Sigmoid colon (tissue), 7 donors: ENCODE results near the gene DUOXA1. TPM values are rescaled to one million over a fixed set of nuclear protein-coding genes. Genes with fewer than 3 reads are reported as not detected.

Source experiments
- DNase-seq: peaks from one replicate; pipeline ENCODE4 v3.0.0-alpha.2; 2019
- H3K27ac ChIP-seq, 4 donors: fragments of 200-600 bp; sonication (generic); one replicate each; pipeline ENCODE4 v1.5.1; 2016 to 2019; ENCODE audit warnings: mild to moderate bottlenecking in 1 of 4
- H3K27me3 ChIP-seq, 3 donors: fragments of 200-600 bp; sonication (generic); one replicate each; pipeline ENCODE4 v1.5.1; 2019; ENCODE audit warnings: mild to moderate bottlenecking in 1 of 3
- H3K36me3 ChIP-seq, 4 donors: fragments of 200-600 bp; sonication (generic); one replicate each; pipeline ENCODE4 v1.5.1; 2016 to 2019
- H3K4me1 ChIP-seq, 4 donors: fragments of 200-600 bp; sonication (generic); one replicate each; pipeline ENCODE4 v1.5.1; 2017 to 2019
- H3K4me3 ChIP-seq, 4 donors: fragments of 200-600 bp; sonication (generic); one replicate each; pipeline ENCODE4 v1.5.1; 2017 to 2019; ENCODE audit warnings: mild to moderate bottlenecking in 2 of 4, moderate library complexity in 1 of 4
- H3K9me3 ChIP-seq, 4 donors: fragments of 200-600 bp in 3 of 4; sonication (generic) in 3 of 4; one replicate each; pipeline versions ENCODE4 v1.5.1 to v1.6.1; 2013 to 2019
- EP300 ChIP-seq, 4 donors: sonication (generic); formaldehyde crosslinking; IDR thresholded peaks; one replicate each; pipeline ENCODE4 v1.6.1; 2017; ENCODE audit warnings: antibody characterized with exemption in 4 of 4
- POLR2A ChIP-seq, 2 donors: fragments of 450-650 bp; IDR thresholded peaks; one replicate each; pipeline ENCODE4 v1.6.1; 2016; ENCODE audit warnings: antibody characterized with exemption in 2 of 2, mild to moderate bottlenecking in 2 of 2, moderate library complexity in 2 of 2
- POLR2AphosphoS5 ChIP-seq, 4 donors: sonication (generic); formaldehyde crosslinking; IDR thresholded peaks; one replicate each; pipeline ENCODE4 v1.6.1; 2017; ENCODE audit warnings: antibody characterized with exemption in 4 of 4
- WGBS, 2 donors: extraction: QIAGEN DNeasy Blood & Tissue Kit; methylation state at CpG; one replicate each; pipeline ENCODE4 v1.1.7; 2013; 5-methylcytosine and 5-hydroxymethylcytosine counted together
- intact Hi-C: fragments of 100-400 bp; cut with DNase I; formaldehyde crosslinking; loops from one replicate; pipeline ENCODE4 v1.15.1; 2023
- polyA plus RNA-seq, 3 donors: library from polyadenylated mRNA; stranded (reverse); fragments of 200-250 nt; gene quantifications; one replicate each; pipeline ENCODE4 v1.2.3, GENCODE V29; 2013
- total RNA-seq, 4 donors: library from RNA; depleted of rRNA; stranded (reverse); fragments of >200 nt; gene quantifications; one replicate each; pipeline ENCODE4 v1.1.0, GENCODE V29; 2016
- TF ChIP-seq, protein P1 (sequence below), 4 experiments: fragments of 450-650 bp in 3 of 4; fragments of 200-600 bp in 1 of 4; IDR thresholded peaks; one replicate each; pipeline ENCODE4 v1.5.1; 2016 to 2019; ENCODE audit warnings: antibody characterized with exemption in 4 of 4, mild to moderate bottlenecking in 3 of 4, moderate library complexity in 2 of 4
- donor health status: healthy with polysubstance abuse.
- donor health status: Bipolar disorder and iron deficiency.
- donor health status: healthy.

DUOXA1 gene
- total and polyA plus RNA-seq, 7 donors, result 0.36 to 3.1 (median 1.7) TPM; not detected in 2

DNA sequence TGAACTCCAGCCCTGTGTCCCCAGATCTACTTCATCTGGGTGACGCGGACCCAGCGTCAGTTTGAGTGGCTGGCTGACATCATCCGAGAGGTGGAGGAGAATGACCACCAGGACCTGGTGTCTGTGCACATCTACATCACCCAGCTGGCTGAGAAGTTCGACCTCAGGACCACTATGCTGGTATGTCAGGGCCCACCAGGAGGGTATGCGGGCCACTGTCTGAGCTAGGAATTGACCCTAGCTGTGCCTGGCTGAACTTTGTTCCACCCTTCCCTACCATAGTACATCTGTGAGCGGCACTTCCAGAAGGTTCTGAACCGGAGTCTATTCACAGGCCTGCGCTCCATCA, 33.8 kb upstream of the DUOXA1 start:
- intact Hi-C loops, result loop anchor here (2.0 kb wide), 1 partner anchor 237 kb away; no protein-coding TSS in a partner anchor
- WGBS, 2 donors, result 86 to 88% methylated on average over 9 of the region's 9 CpGs
- TF ChIP-seq POLR2A (IDR thresholded peaks at IDR 0.05) (no peak), EP300 (IDR thresholded peaks at IDR 0.05) (no peak), POLR2AphosphoS5 (IDR thresholded peaks at IDR 0.05) (no peak)
- TF ChIP-seq, protein P1, sequence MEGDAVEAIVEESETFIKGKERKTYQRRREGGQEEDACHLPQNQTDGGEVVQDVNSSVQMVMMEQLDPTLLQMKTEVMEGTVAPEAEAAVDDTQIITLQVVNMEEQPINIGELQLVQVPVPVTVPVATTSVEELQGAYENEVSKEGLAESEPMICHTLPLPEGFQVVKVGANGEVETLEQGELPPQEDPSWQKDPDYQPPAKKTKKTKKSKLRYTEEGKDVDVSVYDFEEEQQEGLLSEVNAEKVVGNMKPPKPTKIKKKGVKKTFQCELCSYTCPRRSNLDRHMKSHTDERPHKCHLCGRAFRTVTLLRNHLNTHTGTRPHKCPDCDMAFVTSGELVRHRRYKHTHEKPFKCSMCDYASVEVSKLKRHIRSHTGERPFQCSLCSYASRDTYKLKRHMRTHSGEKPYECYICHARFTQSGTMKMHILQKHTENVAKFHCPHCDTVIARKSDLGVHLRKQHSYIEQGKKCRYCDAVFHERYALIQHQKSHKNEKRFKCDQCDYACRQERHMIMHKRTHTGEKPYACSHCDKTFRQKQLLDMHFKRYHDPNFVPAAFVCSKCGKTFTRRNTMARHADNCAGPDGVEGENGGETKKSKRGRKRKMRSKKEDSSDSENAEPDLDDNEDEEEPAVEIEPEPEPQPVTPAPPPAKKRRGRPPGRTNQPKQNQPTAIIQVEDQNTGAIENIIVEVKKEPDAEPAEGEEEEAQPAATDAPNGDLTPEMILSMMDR (IDR thresholded peaks at IDR 0.05), result no peak
- no peak overlapping the region for H3K4me3 ChIP-seq
- no peaks in the 10 kb centered on the region for H3K27me3 ChIP-seq
- peak overlapping the region in 1 of 4 donors; percentile 2 for H3K27ac ChIP-seq
- DNase-seq, result no peak
- H3K9me3 ChIP-seq, result no peaks in the 10 kb centered on the region
- no peaks in the 10 kb centered on the region for H3K36me3 ChIP-seq
- peaks cover 0 to 31% (median 21%) of the 10 kb centered on the region in 4 donors for H3K4me1 ChIP-seq

GRCh38 chr15:45162771-45163507, 33.3 kb upstream of the DUOXA1 start:
- peak overlapping the region in 1 of 4 donors; percentile 2 for H3K27ac ChIP-seq
- WGBS, 2 donors, result 8 to 18% methylated on average over 7 of the region's 7 CpGs
- no peak for TF ChIP-seq POLR2AphosphoS5 (IDR thresholded peaks at IDR 0.05)
- TF ChIP-seq, protein P1 (IDR thresholded peaks at IDR 0.05), result peak; percentile 82 to 88 (median 86)
- DNase-seq, result peak; percentile 89
- intact Hi-C loops, result loop anchor here (2.0 kb wide), 1 partner anchor 238 kb away; no protein-coding TSS in a partner anchor
- H3K9me3 ChIP-seq, result no peaks in the 10 kb centered on the region
- H3K4me1 ChIP-seq, result peaks cover 0 to 26% (median 21%) of the 10 kb centered on the region in 4 donors
- no peaks in the 10 kb centered on the region for H3K27me3 ChIP-seq
- H3K4me3 ChIP-seq, result no peak overlapping the region
- no peaks in the 10 kb centered on the region for H3K36me3 ChIP-seq

- Histone ChIP-seq H3K27ac (no peak overlapping the region), H3K27me3 (no peaks in the 10 kb centered on the region), H3K9me3 (no peaks in the 10 kb centered on the region), H3K4me3 (no peak overlapping the region), H3K4me1 (peaks cover 0 to 23% (median 17%) of the 10 kb centered on the region in 4 donors), H3K36me3 (no peaks in the 10 kb centered on the region)
- DNase-seq, result no peak
- intact Hi-C loops, result loop anchor here (2.0 kb wide), 1 partner anchor 239 kb away; no protein-coding TSS in a partner anchor
- 95 to 96% methylated on average over 14 of the region's 14 CpGs for WGBS, 2 donors
- no peak for TF ChIP-seq EP300 (IDR thresholded peaks at IDR 0.05)
- TF ChIP-seq POLR2AphosphoS5 (IDR thresholded peaks at IDR 0.05), result no peak
- TF ChIP-seq, protein P1 (IDR thresholded peaks at IDR 0.05), result no peak
- no peak for TF ChIP-seq POLR2A (IDR thresholded peaks at IDR 0.05)
These were observed 32.0 kb upstream of the DUOXA1 start for GRCh38 chr15:45161666-45162065.

DNA sequence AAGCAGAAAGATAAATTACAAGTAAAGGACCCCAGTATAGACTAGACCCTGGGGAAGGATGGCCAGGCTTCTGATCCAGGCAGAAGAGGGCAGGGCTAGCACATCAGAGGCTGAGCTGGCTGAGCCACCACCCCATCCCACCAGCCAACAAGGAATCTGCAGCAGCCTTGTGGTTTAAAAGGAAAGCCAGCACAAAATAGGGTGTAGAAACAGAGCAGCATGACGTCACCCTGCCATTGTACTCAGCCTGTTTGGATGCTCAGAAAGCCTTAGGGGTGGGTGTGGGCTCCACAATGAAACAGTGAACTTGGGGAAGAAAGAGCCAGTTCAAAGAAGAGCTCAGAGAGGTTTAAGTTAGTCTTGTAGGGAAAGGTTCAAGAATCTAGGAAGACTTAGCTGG, 28.3 kb upstream of the DUOXA1 start:
- TF ChIP-seq EP300 (IDR thresholded peaks at IDR 0.05), result no peak
- peak in 1 of 4 donors; percentile 12 for TF ChIP-seq POLR2AphosphoS5 (IDR thresholded peaks at IDR 0.05)
- TF ChIP-seq, protein P1 (IDR thresholded peaks at IDR 0.05), result no peak
- intact Hi-C loops, result no loop called here
- H3K27me3 ChIP-seq, result no peaks in the 10 kb centered on the region
- no peak for DNase-seq
- no peak overlapping the region for H3K27ac ChIP-seq
- H3K4me3 ChIP-seq, result no peak overlapping the region
- H3K4me1 ChIP-seq, result peaks cover 0 to 6% (median 3%) of the 10 kb centered on the region in 4 donors
- no peaks in the 10 kb centered on the region for H3K9me3 ChIP-seq
- 64 to 75% methylated on average over 1 of the region's 1 CpG for WGBS, 2 donors
- H3K36me3 ChIP-seq, result no peaks in the 10 kb centered on the region
